Keratinocyte (primary cell): Measurements from ENCODE around the gene DMRTB1. TPM values are rescaled to one million over a fixed set of nuclear protein-coding genes. Genes with fewer than 3 reads are reported as not detected.

Experiments
- DNase-seq: peaks from one replicate; pipeline ENCODE4 v3.0.0-alpha.2; 2011; ENCODE audit warnings: low read depth, missing footprints, low spot score
- FAIRE-seq: peaks from 2 replicates; lab custom pipeline; 2011; peaks lifted over from hg19 to GRCh38; lab: Jason Lieb, UNC
- H2AFZ ChIP-seq: 2 replicates; pipeline ENCODE4 v1.6.0; 2012; ENCODE audit warnings: low read length, control low read depth, inconsistent platforms; ENCODE audit not compliant: control insufficient read depth
- H3K27ac ChIP-seq: 2 replicates; pipeline ENCODE4 v1.5.1; 2011; ENCODE audit warnings: low read length; ENCODE audit not compliant: control insufficient read depth, insufficient read depth
- H3K27me3 ChIP-seq: 3 replicates; pipeline ENCODE4 v1.6.0; 2011; ENCODE audit warnings: low read length; ENCODE audit not compliant: control insufficient read depth, insufficient read depth; ENCODE audit errors: extremely low read depth
- H3K36me3 ChIP-seq, 2 experiments: 2 replicates in 1 of 2; 3 replicates in 1 of 2; pipeline ENCODE4 v1.5.1; 2011; ENCODE audit warnings: low read length in 2 of 2, mild to moderate bottlenecking in 1 of 2; ENCODE audit not compliant: control insufficient read depth in 2 of 2, insufficient read depth in 2 of 2; ENCODE audit errors: extremely low read depth in 1 of 2
- H3K4me1 ChIP-seq: 3 replicates; pipeline ENCODE4 v1.5.1; 2011; ENCODE audit warnings: low read length; ENCODE audit not compliant: control insufficient read depth, insufficient read depth; ENCODE audit errors: extremely low read depth
- H3K4me2 ChIP-seq: 3 replicates; pipeline ENCODE4 v1.6.0; 2011; ENCODE audit warnings: low read depth, low read length; ENCODE audit not compliant: control insufficient read depth, insufficient read depth; ENCODE audit errors: extremely low read depth
- H3K4me3 ChIP-seq, 3 experiments: fragments of 200-600 bp in 1 of 3; sonication (generic) in 1 of 3; 2 replicates in 2 of 3; 3 replicates in 1 of 3; pipeline ENCODE4 v1.5.1; 2011 to 2016; ENCODE audit warnings: low read length in 3 of 3, mild to moderate bottlenecking in 3 of 3, control low read depth in 2 of 3, inconsistent platforms in 1 of 3, low read depth in 1 of 3, mixed read lengths in 1 of 3, mixed run types in 1 of 3, moderate library complexity in 1 of 3; ENCODE audit not compliant: control insufficient read depth in 2 of 3, insufficient read depth in 2 of 3; ENCODE audit errors: extremely low read depth in 1 of 3
- H3K79me2 ChIP-seq: 2 replicates; pipeline ENCODE4 v1.6.0; 2012; ENCODE audit warnings: low read length; ENCODE audit not compliant: control insufficient read depth, insufficient read depth
- H3K9ac ChIP-seq: 3 replicates; pipeline ENCODE4 v1.6.0; 2011; ENCODE audit warnings: low read length; ENCODE audit not compliant: control insufficient read depth, insufficient read depth; ENCODE audit errors: extremely low read depth
- H3K9me1 ChIP-seq: 3 replicates; pipeline ENCODE4 v1.6.0; 2011; ENCODE audit warnings: low read length; ENCODE audit not compliant: control insufficient read depth, insufficient read depth; ENCODE audit errors: extremely low read depth
- H3K9me3 ChIP-seq: 2 replicates; pipeline ENCODE4 v1.5.1; 2012; ENCODE audit warnings: low read depth, low read length; ENCODE audit not compliant: control insufficient read depth
- H4K20me1 ChIP-seq: 3 replicates; pipeline ENCODE4 v1.6.0; 2011; ENCODE audit warnings: low read length; ENCODE audit not compliant: control insufficient read depth, insufficient read depth; ENCODE audit errors: extremely low read depth
- CTCF ChIP-seq, 3 experiments: IDR thresholded peaks in 1 of 3; conservative IDR thresholded peaks in 1 of 3; optimal IDR thresholded peaks in 1 of 3; 2 replicates in 2 of 3; 3 replicates in 1 of 3; pipeline versions ENCODE3 to v1.5.1; 2011; ENCODE audit warnings: low read length in 3 of 3, mild to moderate bottlenecking in 3 of 3, moderate library complexity in 2 of 3, control low read depth in 1 of 3, inconsistent platforms in 1 of 3; ENCODE audit not compliant: insufficient read depth in 2 of 3; ENCODE audit errors: extremely low read depth in 1 of 3
- EZH2 ChIP-seq: IDR thresholded peaks from one replicate; pipeline ENCODE4 v1.6.1; 2012; ENCODE audit warnings: inconsistent platforms, mild to moderate bottlenecking, low read length, moderate library complexity
- dilution Hi-C: fragments of 300-500 bp; cut with MboI; formaldehyde crosslinking; loops from one replicate; pipeline ENCODE4 v1.7.0; 2020; ENCODE audit warnings: low sequenced_read_pairs; ENCODE audit not compliant: extremely low pct_ligation_motif_present
- polyA plus RNA-seq, 5 experiments: library from polyadenylated mRNA; depleted of rRNA in 3 of 5; stranded (reverse) in 3 of 5; stranded (forward) in 1 of 5; unstranded in 1 of 5; fragments of >200 nt; gene quantifications; 1 replicate in 1 of 5; 2 replicates in 3 of 5; 3 replicates in 1 of 5; pipeline versions ENCODE4 v1.2.1 to v1.2.3, GENCODE V29; 2011 to 2012; ENCODE audit warnings: missing spikeins in 2 of 5, low read depth in 1 of 5, low replicate concordance in 1 of 5

DMRTB1 gene
- polyA plus RNA-seq, 1 donor (not counting 4 experiments of a cell fraction or from before 2014, with no cell fraction given) = not detected

DNA sequence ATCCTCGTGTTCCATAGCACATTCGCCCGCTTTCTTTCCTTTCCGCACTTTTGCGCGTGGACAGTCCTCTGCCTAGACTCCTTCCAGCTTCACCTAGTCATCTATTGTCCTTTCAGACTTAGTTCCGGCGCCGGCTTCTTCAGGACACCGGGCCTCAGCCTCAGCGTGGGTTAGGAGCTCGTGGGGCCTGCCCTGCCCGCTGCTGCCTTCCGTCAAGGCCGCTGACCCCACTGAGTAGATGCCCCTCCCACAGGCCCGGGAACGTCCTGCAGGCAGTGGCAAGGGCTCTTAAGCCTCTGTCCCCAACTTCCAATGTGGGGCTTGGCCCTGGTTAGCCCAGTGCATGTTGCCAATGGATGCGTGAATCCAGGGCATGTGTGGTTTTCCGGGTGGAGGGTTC is 11.4 kb downstream of the DMRTB1 start:
- H3K9me3 ChIP-seq = no peaks in the 10 kb centered on the region
- FAIRE-seq (no peak), DNase-seq (no peak)
- no peaks in the 10 kb centered on the region for H3K36me3 ChIP-seq
- no peaks in the 10 kb centered on the region for H4K20me1 ChIP-seq
- TF ChIP-seq CTCF (optimal IDR thresholded peaks at IDR 0.05 in 1 of 3, IDR thresholded peaks at IDR 0.05 in 1 of 3, conservative IDR thresholded peaks at IDR 0.05 in 1 of 3; ENCODE audit: extremely low read depth in 1 of 3, insufficient read depth in 2 of 3, low read length in 3 of 3) = no peak
- no peak overlapping the region for H3K4me2 ChIP-seq
- no peak overlapping the region for H3K9ac ChIP-seq
- peaks cover 6% of the 10 kb centered on the region for H3K27me3 ChIP-seq
- H3K79me2 ChIP-seq = no peaks in the 10 kb centered on the region
- dilution Hi-C loops = no loop called here
- H3K4me1 ChIP-seq = no peaks in the 10 kb centered on the region
- H3K4me3 ChIP-seq = no peak overlapping the region
- no peak overlapping the region for H2AFZ ChIP-seq
- H3K9me1 ChIP-seq = no peaks in the 10 kb centered on the region
- H3K27ac ChIP-seq = no peak overlapping the region

- dilution Hi-C loops = no loop called here
- no peaks in the 10 kb centered on the region for H3K79me2 ChIP-seq
- H3K36me3 ChIP-seq = no peaks in the 10 kb centered on the region
- H3K4me3 ChIP-seq = no peak overlapping the region
- no peaks in the 10 kb centered on the region for H3K9me3 ChIP-seq
- no peak for FAIRE-seq
- no peak overlapping the region for H2AFZ ChIP-seq
- H3K27me3 ChIP-seq = peaks cover 8% of the 10 kb centered on the region
- H3K9me1 ChIP-seq = no peaks in the 10 kb centered on the region
- H4K20me1 ChIP-seq = no peaks in the 10 kb centered on the region
- H3K9ac ChIP-seq = no peak overlapping the region
- no peak for DNase-seq
- no peaks in the 10 kb centered on the region for H3K4me1 ChIP-seq
- no peak overlapping the region for H3K4me2 ChIP-seq
- no peak for TF ChIP-seq EZH2
- no peak for TF ChIP-seq CTCF (optimal IDR thresholded peaks at IDR 0.05 in 1 of 3, IDR thresholded peaks at IDR 0.05 in 1 of 3, conservative IDR thresholded peaks at IDR 0.05 in 1 of 3; ENCODE audit: extremely low read depth in 1 of 3, insufficient read depth in 2 of 3, low read length in 3 of 3)
- no peak overlapping the region for H3K27ac ChIP-seq
Measured at GRCh38 chr1:53471000-53471399, 11.8 kb downstream of the DMRTB1 start.
